Measurements from ENCODE around the gene GOLM1.

DNA sequence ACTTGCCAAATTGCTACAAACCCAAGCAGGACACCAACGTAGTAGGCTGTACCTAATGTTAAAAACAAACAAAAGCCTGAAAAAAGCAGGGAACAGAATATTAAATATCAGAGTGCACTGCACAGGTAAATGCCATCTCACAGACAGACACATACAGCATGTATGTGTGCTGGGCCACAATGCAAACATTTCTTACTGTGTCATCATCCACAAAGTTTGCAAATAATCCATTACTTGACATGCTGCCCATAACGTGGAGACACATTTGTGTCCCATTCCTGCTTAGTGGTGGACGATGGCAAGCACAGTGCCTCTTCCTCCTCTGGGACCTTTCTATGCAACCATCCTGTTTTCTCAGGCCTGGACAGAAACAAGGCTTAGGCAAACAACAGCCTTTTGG, 44.7 kb downstream of the GOLM1 start:
- TF ChIP-seq, protein P1, sequence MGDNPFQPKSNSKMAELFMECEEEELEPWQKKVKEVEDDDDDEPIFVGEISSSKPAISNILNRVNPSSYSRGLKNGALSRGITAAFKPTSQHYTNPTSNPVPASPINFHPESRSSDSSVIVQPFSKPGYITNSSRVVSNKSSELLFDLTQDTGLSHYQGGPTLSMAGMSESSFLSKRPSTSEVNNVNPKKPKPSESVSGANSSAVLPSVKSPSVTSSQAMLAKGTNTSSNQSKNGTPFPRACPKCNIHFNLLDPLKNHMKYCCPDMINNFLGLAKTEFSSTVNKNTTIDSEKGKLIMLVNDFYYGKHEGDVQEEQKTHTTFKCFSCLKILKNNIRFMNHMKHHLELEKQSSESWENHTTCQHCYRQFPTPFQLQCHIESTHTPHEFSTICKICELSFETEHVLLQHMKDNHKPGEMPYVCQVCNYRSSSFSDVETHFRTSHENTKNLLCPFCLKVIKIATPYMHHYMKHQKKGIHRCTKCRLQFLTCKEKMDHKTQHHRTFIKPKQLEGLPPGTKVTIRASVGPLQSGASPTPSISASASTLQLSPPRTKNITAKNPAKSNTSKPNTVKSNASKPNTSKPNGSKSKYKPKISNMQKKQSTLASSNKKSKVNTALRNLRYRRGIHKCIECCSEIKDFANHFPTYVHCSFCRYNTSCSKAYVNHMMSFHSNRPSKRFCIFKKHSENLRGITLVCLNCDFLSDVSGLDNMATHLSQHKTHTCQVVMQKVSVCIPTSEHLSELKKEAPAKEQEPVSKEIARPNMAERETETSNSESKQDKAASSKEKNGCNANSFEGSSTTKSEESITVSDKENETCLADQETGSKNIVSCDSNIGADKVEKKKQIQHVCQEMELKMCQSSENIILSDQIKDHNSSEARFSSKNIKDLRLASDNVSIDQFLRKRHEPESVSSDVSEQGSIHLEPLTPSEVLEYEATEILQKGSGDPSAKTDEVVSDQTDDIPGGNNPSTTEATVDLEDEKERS (tag by site-specific recombination; IDR thresholded peaks at IDR 0.05): no peak
- TF ChIP-seq ZNF621 (tag by site-specific recombination; IDR thresholded peaks at IDR 0.05) (no peak), GLIS1 (tag by site-specific recombination; IDR thresholded peaks at IDR 0.05) (no peak), ZNF121 (tag by site-specific recombination; IDR thresholded peaks at IDR 0.05) (no peak), KLF7 (tag by site-specific recombination; IDR thresholded peaks at IDR 0.05; ENCODE audit: borderline replicate concordance) (no peak), ZNF350 (tag by site-specific recombination; IDR thresholded peaks at IDR 0.05) (no peak), KLF10 (tag by site-specific recombination; IDR thresholded peaks at IDR 0.05) (no peak), ZNF202 (tag by site-specific recombination; IDR thresholded peaks at IDR 0.05; ENCODE audit: borderline replicate concordance) (no peak), YY1 (tag by site-specific recombination; IDR thresholded peaks at IDR 0.05) (no peak)
- TF ChIP-seq, protein P2, sequence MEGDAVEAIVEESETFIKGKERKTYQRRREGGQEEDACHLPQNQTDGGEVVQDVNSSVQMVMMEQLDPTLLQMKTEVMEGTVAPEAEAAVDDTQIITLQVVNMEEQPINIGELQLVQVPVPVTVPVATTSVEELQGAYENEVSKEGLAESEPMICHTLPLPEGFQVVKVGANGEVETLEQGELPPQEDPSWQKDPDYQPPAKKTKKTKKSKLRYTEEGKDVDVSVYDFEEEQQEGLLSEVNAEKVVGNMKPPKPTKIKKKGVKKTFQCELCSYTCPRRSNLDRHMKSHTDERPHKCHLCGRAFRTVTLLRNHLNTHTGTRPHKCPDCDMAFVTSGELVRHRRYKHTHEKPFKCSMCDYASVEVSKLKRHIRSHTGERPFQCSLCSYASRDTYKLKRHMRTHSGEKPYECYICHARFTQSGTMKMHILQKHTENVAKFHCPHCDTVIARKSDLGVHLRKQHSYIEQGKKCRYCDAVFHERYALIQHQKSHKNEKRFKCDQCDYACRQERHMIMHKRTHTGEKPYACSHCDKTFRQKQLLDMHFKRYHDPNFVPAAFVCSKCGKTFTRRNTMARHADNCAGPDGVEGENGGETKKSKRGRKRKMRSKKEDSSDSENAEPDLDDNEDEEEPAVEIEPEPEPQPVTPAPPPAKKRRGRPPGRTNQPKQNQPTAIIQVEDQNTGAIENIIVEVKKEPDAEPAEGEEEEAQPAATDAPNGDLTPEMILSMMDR (tag by site-specific recombination; IDR thresholded peaks at IDR 0.05): no peak
- TF ChIP-seq, protein P3, sequence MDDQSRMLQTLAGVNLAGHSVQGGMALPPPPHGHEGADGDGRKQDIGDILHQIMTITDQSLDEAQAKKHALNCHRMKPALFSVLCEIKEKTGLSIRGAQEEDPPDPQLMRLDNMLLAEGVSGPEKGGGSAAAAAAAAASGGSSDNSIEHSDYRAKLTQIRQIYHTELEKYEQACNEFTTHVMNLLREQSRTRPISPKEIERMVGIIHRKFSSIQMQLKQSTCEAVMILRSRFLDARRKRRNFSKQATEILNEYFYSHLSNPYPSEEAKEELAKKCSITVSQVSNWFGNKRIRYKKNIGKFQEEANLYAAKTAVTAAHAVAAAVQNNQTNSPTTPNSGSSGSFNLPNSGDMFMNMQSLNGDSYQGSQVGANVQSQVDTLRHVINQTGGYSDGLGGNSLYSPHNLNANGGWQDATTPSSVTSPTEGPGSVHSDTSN (CRISPR knock-in tag; IDR thresholded peaks at IDR 0.05): no peak

Data from HEK293 (cell line).